Natural killer cell (primary cell): ENCODE results near the gene CAMSAP1. TPM values are rescaled to one million over a fixed set of nuclear protein-coding genes. Genes with fewer than 3 reads are reported as not detected.

Experiments
- ATAC-seq, 3 donors: fragments of 150-1000 bp in 2 of 3; fragments of 200-7000 bp in 1 of 3; cut with Tn5 transposase; 1 replicate in 1 of 3; 2 replicates in 2 of 3; pipeline ENCODE4 v1.10.0; 2021; ENCODE audit warnings: mild to moderate bottlenecking in 2 of 3, moderate library complexity in 2 of 3
- DNase-seq, 2 donors: peaks; one replicate each; pipeline versions ENCODE4 v3.0.0 to v3.0.0-alpha.2; 2013 to 2021; ENCODE audit warnings: mixed read lengths in 1 of 2
- H3K27ac ChIP-seq: one replicate; pipeline ENCODE4 v1.5.1; 2013; ENCODE audit warnings: mild to moderate bottlenecking, low read length
- H3K27me3 ChIP-seq: one replicate; pipeline ENCODE4 v1.6.1; 2013; ENCODE audit warnings: low read length; ENCODE audit not compliant: control insufficient read depth, insufficient read depth
- H3K36me3 ChIP-seq: one replicate; pipeline ENCODE4 v1.6.1; 2013; ENCODE audit warnings: low read length; ENCODE audit not compliant: control insufficient read depth, insufficient read depth
- H3K4me1 ChIP-seq: one replicate; pipeline ENCODE4 v1.6.1; 2013; ENCODE audit warnings: low read length; ENCODE audit not compliant: control insufficient read depth, insufficient read depth
- H3K4me3 ChIP-seq: one replicate; pipeline ENCODE4 v1.5.1; 2013; ENCODE audit warnings: low read length
- H3K9me3 ChIP-seq: one replicate; pipeline ENCODE4 v1.6.1; 2013; ENCODE audit warnings: low read length; ENCODE audit not compliant: control insufficient read depth, insufficient read depth
- H3K27ac Mint-ChIP-seq, 2 donors: one replicate each; pipeline ENCODE4 v1.8.0; 2022; ENCODE audit warnings: mild to moderate bottlenecking in 2 of 2, mixed read lengths in 2 of 2, moderate library complexity in 1 of 2
- H3K27me3 Mint-ChIP-seq, 2 donors: one replicate each; pipeline ENCODE4 v1.8.0; 2022; ENCODE audit warnings: low read depth in 2 of 2, mixed read lengths in 2 of 2
- H3K36me3 Mint-ChIP-seq: one replicate; pipeline ENCODE4 v1.8.0; 2022; ENCODE audit warnings: mixed read lengths
- H3K4me1 Mint-ChIP-seq, 2 donors: one replicate each; pipeline ENCODE4 v1.8.0; 2022; ENCODE audit warnings: mixed read lengths in 2 of 2
- H3K4me3 Mint-ChIP-seq: one replicate; pipeline ENCODE4 v1.8.0; 2022; ENCODE audit warnings: mild to moderate bottlenecking, moderate library complexity, mixed read lengths
- H3K9me3 Mint-ChIP-seq, 2 donors: one replicate each; pipeline ENCODE4 v1.8.0; 2022; ENCODE audit warnings: mixed read lengths in 2 of 2
- WGBS: methylation state at CpG from one replicate; pipeline ENCODE4 v1.1.7; 2013; ENCODE audit warnings: missing lambda C conversion rate; ENCODE audit not compliant: insufficient coverage; 5-methylcytosine and 5-hydroxymethylcytosine counted together
- intact Hi-C: fragments of 100-400 bp; cut with micrococcal nuclease; formaldehyde crosslinking; loops from one replicate; pipeline ENCODE4 v1.14.2; 2022
- total RNA-seq, 4 donors: library from RNA; stranded (reverse); fragments of 120-200 nt in 1 of 4; gene quantifications; one replicate each; pipeline versions ENCODE4 v1.2.3 to v1.2.4, GENCODE V29; 2013 to 2022
- TF ChIP-seq, protein P1 (sequence below): fragments of 200-600 bp; IDR thresholded peaks from one replicate; pipeline ENCODE4 v1.8.0; 2022; ENCODE audit warnings: antibody characterized with exemption

Gene CAMSAP1
- total RNA-seq, 3 donors from 2014 or later (not counting 1 experiment from before 2014, with no cell fraction given), result 25.9 to 33.5 (median 28.1) TPM

DNA sequence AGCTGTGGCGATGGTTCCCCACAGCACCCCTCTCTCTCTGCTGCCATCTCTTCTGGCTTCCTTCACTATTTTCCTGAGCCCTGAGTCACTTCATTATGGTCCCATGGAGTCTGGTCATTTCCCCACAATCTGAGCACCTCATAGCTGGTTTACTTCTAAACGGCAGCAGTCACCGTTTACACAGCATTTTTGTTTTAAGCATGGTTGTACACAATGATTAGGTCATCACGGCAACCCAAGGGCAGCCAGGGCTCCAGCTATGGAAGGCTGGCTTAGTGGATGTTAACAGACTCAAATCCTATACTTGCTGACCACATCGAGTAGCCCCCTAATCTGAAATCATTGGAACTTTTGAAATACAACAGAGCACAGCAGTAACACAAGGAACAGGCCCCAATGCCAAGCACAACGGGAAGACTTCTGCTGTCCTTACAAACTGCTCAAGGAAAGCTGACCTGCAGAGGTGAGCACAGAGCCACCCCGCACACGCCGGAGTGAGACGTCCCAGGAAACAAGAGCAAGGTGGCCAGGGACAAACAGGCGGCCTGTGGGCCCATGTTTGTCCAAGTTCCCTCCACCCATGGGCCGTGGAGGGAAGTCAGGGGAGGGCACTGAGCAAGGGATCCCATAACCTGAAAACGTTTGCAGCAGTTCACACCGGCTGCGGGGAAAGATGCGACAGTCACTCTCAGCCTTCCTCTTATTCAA, 22.9 kb downstream of the CAMSAP1 start:
- peaks cover 6% of the 10 kb centered on the region for H3K36me3 ChIP-seq
- H3K4me3 ChIP-seq, result no peak overlapping the region
- H3K4me1 ChIP-seq, result peaks cover 37% of the 10 kb centered on the region
- Mint-ChIP-seq H3K4me3 (no peak overlapping the region), H3K27me3 (no peaks in the 10 kb centered on the region), H3K36me3 (no peaks in the 10 kb centered on the region), H3K9me3 (no peaks in the 10 kb centered on the region), H3K27ac (peak overlapping the region in 1 of 2 donors; percentile 3), H3K4me1 (peaks cover 53 to 67% of the 10 kb centered on the region in 2 donors)
- ATAC-seq, result no peak
- WGBS, result 91% methylated on average over 16 of the region's 16 CpGs
- no peaks in the 10 kb centered on the region for H3K27me3 ChIP-seq
- H3K27ac ChIP-seq, result no peak overlapping the region
- TF ChIP-seq, protein P1, sequence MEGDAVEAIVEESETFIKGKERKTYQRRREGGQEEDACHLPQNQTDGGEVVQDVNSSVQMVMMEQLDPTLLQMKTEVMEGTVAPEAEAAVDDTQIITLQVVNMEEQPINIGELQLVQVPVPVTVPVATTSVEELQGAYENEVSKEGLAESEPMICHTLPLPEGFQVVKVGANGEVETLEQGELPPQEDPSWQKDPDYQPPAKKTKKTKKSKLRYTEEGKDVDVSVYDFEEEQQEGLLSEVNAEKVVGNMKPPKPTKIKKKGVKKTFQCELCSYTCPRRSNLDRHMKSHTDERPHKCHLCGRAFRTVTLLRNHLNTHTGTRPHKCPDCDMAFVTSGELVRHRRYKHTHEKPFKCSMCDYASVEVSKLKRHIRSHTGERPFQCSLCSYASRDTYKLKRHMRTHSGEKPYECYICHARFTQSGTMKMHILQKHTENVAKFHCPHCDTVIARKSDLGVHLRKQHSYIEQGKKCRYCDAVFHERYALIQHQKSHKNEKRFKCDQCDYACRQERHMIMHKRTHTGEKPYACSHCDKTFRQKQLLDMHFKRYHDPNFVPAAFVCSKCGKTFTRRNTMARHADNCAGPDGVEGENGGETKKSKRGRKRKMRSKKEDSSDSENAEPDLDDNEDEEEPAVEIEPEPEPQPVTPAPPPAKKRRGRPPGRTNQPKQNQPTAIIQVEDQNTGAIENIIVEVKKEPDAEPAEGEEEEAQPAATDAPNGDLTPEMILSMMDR, result no peak
- intact Hi-C loops, result no loop called here
- no peak for DNase-seq
- H3K9me3 ChIP-seq, result no peaks in the 10 kb centered on the region

DNA sequence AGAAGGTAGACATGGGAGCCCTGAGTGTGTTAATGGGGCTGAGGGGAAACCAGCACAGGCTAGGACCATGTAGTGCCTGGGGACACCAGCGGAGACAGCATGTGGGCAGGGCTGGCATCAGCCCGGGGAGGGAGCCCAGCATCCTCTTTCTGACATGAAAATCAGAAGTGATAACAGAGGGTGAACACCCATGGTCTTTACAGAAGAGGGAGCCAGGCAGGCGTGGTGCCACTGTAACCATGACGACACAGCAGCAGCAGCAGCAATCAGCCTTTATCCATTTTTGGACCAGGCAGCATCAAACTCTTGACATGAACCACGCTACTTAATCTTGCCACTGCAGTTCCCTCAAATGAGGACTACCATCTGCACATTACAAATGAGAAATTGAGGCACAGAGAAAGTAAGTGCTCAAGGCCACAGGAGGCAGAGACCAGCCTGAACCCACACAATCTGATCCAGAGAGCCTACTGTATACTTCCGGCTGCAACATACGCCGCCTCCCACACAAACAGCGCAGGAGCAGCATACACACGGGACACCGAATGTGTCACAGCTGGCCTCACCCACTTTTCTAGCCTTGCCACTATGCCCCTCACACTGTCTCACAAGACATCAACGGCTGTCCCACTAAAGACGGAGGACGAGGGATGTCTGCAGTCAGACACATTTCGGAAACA, 23.8 kb downstream of the CAMSAP1 start:
- Histone ChIP-seq H3K9me3 (no peaks in the 10 kb centered on the region), H3K4me3 (no peak overlapping the region), H3K4me1 (peaks cover 28% of the 10 kb centered on the region), H3K27me3 (no peaks in the 10 kb centered on the region), H3K36me3 (peaks cover 6% of the 10 kb centered on the region), H3K27ac (no peak overlapping the region)
- Mint-ChIP-seq H3K9me3 (no peaks in the 10 kb centered on the region), H3K27me3 (no peaks in the 10 kb centered on the region), H3K36me3 (no peaks in the 10 kb centered on the region), H3K4me3 (no peak overlapping the region), H3K27ac (peak overlapping the region in 1 of 2 donors; percentile 1), H3K4me1 (peaks cover 47 to 64% of the 10 kb centered on the region in 2 donors)
- TF ChIP-seq, protein P1, result no peak
- intact Hi-C loops, result no loop called here
- no peak for ATAC-seq
- 91% methylated on average over 15 of the region's 15 CpGs for WGBS
- peak in 1 of 2 donors; percentile 44 for DNase-seq

DNA sequence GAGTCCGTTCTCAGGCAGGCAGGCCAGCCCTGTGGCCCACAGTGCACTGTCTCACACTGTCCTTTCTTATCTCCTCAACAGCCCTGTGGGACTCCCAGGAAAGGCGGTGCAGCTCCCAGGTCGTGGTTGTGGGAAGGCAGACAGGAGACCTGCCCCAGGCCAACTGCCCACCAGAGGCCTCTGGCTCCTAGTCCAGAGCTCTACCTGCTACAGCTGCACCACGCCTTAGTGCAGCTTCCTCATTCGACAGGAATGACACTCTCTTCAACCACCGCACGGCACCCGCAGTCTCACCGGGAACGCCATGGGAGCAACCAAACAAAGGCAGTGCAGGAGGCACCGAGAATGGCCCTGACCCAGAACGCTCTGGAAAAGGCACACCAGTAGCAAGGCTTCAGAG, 25.3 kb downstream of the CAMSAP1 start:
- Histone ChIP-seq H3K4me1 (peaks cover 12% of the 10 kb centered on the region), H3K4me3 (no peak overlapping the region), H3K36me3 (peaks cover 6% of the 10 kb centered on the region), H3K27ac (no peak overlapping the region), H3K27me3 (no peaks in the 10 kb centered on the region), H3K9me3 (no peaks in the 10 kb centered on the region)
- Mint-ChIP-seq H3K27ac (no peak overlapping the region), H3K9me3 (no peaks in the 10 kb centered on the region), H3K27me3 (no peaks in the 10 kb centered on the region), H3K4me1 (peaks cover 37 to 49% of the 10 kb centered on the region in 2 donors), H3K36me3 (no peaks in the 10 kb centered on the region), H3K4me3 (no peak overlapping the region)
- TF ChIP-seq, protein P1, result no peak
- WGBS, result 91% methylated on average over 12 of the region's 12 CpGs
- ATAC-seq (no peak), DNase-seq (no peak)
- intact Hi-C loops, result no loop called here
